ENCODE results near the gene UIMC1. TPM values are rescaled to one million over a fixed set of nuclear protein-coding genes. Genes with fewer than 3 reads are reported as not detected.
A peak's percentile ranks its signal among the peaks of the same experiment; 100 is the strongest.

The UIMC1 gene
- total RNA-seq, 6 experiments from 2014 or later: 8.4 to 15.6 (median 13.0) TPM

DNA sequence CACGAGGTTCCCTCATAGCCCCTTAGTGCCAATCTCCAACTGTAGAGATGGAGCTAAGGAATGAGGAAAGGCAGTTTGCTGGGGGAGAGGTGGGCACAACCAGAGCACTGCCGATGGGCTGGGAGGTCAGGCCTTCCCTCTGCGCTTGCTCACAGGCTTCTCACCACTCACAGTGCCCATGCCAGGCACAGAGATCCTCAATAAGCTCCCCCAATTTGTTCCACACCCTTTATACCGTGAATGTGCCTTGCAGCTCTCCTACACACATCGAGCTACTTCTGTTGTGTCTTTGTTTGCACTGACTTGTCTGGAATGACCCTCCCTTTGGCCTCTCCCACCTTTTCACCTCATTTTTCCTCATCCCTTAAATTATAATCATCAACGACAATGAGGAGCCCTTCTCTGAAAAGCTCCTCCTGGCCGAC, 105.8 kb downstream of the UIMC1 start:
- peak in 1 of 3 donors; percentile 39 for DNase-seq

DNA sequence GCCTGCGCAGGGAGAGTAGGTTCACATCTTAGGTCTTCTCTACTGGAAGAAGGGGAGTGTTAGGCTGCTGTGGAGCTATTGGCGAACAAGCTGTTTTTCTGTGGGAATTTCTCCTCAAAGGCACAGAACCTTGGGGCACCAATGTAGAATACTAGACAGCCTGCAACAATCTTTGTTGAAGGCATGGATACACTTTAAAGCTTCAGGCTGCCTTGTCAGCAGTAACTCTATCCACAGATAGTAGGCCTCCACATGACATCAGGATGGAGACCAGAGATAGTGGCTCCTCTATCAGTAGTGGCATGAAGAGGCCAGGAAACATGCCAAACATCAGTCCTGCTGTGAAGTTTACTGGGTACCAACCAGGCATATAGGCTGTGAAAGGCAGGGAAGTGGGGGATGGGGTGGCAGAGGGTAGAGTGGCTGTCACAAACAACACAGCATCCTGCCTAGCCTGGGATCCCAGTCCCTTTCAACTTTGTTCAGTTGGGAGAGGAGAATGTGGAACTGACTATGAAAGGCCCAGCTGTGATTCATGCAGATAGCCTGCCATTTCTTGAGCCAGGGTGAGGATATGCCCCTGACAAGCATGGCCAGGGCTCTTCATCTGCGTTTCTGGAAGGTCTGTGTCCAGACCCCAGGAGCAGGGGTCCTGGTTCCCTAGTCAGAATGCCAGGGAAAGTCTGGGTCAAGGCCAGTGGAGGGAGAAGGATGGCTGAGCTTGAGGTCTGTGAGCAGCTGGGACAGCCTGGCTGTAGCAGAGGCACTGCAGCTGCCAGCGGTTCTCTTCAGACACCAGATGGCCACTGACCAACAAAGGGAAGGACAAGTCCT, 106.4 kb downstream of the UIMC1 start:
- DNase-seq: peak in 1 of 3 donors; percentile 40

More for the DNA sequence above, 105.8 kb downstream of the UIMC1 start:
- no peaks in the 10 kb centered on the region for H3K4me1 ChIP-seq
- H3K27me3 ChIP-seq: no peaks in the 10 kb centered on the region
- no peaks in the 10 kb centered on the region for H3K9me3 ChIP-seq
- TF ChIP-seq, protein P1, sequence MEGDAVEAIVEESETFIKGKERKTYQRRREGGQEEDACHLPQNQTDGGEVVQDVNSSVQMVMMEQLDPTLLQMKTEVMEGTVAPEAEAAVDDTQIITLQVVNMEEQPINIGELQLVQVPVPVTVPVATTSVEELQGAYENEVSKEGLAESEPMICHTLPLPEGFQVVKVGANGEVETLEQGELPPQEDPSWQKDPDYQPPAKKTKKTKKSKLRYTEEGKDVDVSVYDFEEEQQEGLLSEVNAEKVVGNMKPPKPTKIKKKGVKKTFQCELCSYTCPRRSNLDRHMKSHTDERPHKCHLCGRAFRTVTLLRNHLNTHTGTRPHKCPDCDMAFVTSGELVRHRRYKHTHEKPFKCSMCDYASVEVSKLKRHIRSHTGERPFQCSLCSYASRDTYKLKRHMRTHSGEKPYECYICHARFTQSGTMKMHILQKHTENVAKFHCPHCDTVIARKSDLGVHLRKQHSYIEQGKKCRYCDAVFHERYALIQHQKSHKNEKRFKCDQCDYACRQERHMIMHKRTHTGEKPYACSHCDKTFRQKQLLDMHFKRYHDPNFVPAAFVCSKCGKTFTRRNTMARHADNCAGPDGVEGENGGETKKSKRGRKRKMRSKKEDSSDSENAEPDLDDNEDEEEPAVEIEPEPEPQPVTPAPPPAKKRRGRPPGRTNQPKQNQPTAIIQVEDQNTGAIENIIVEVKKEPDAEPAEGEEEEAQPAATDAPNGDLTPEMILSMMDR (IDR thresholded peaks at IDR 0.05): no peak
- WGBS (ENCODE audit: insufficient coverage, low coverage, low lambda C conversion rate, missing lambda C conversion rate): 62% methylated on average over 2 of the region's 7 CpGs
- no peak overlapping the region for H3K4me3 ChIP-seq
- peaks cover 0 to 22% (median 10%) of the 10 kb centered on the region in 4 donors for H3K36me3 ChIP-seq
- peak in 1 of 4 donors; percentile 3 for ATAC-seq
- no peak overlapping the region for H3K27ac ChIP-seq
- intact Hi-C loops (cut with DNase I): no loop called here

DNA sequence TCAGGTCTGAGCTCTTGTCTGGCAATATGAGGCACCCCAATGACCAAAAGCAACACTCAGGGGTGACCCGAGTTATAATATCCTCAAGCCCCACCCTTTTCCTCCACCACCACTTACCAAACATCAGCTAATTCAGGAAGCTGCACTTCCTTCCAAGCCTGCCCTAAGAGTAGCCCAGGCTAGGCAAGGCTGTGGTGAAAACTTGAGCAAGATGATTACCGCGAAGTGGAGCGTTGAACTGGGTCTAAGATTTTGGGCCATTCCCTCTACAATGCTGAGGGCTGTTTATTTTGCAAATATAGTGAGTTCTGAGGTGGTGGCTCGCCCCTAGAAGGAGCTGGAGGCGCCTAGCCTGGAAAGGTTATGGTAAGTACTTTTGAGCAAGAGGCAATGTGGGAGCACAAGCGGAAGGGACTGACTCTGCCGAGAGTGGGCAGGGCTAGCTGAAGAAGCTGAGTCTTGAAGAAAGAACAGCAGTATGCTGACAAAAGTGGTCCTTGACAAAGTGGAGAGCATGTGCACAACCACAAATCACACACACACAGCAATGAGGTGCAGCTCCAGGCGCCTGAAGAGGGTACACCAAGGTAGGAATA, 107.2 kb downstream of the UIMC1 start, which contains the start of gene HK3:
TSS of gene HK3 (minus strand) at position 51 of the 596 bp plus-strand sequence. CDS start 3,187 bp downstream, outside the sequence.
- no peak for TF ChIP-seq POLR2A (IDR thresholded peaks at IDR 0.05)
- TF ChIP-seq, protein P1 (IDR thresholded peaks at IDR 0.05): no peak
- peak; percentile 50 to 68 (median 54) for ATAC-seq
- WGBS (ENCODE audit: insufficient coverage, low coverage, low lambda C conversion rate, missing lambda C conversion rate): 61% methylated on average over 8 of the region's 9 CpGs
- Histone ChIP-seq H3K36me3 (peaks cover 0 to 8% (median 4%) of the 10 kb centered on the region in 4 donors), H3K27ac (peak within 1 kb of the TSS in 1 of 3 donors; percentile 24), H3K9me3 (no peaks in the 10 kb centered on the region), H3K27me3 (no peaks in the 10 kb centered on the region), H3K4me1 (no peaks in the 10 kb centered on the region), H3K4me3 (peak within 1 kb of the TSS in 2 of 3 donors; percentile 17 to 22)
- intact Hi-C loops (cut with DNase I): no loop called here
- peak in 2 of 3 donors; percentile 45 to 51 for DNase-seq

More for the DNA sequence above, 106.4 kb downstream of the UIMC1 start:
- ATAC-seq: peak in 1 of 4 donors; percentile 9
- 92% methylated on average over 2 of the region's 4 CpGs for WGBS (ENCODE audit: insufficient coverage, low coverage, low lambda C conversion rate, missing lambda C conversion rate)
- intact Hi-C loops (cut with DNase I): no loop called here
- no peak overlapping the region for H3K4me3 ChIP-seq
- no peaks in the 10 kb centered on the region for H3K4me1 ChIP-seq
- TF ChIP-seq, protein P1 (IDR thresholded peaks at IDR 0.05): no peak
- peaks cover 0 to 16% (median 7%) of the 10 kb centered on the region in 4 donors for H3K36me3 ChIP-seq
- H3K27ac ChIP-seq: no peak overlapping the region
- no peaks in the 10 kb centered on the region for H3K27me3 ChIP-seq
- no peaks in the 10 kb centered on the region for H3K9me3 ChIP-seq

DNA sequence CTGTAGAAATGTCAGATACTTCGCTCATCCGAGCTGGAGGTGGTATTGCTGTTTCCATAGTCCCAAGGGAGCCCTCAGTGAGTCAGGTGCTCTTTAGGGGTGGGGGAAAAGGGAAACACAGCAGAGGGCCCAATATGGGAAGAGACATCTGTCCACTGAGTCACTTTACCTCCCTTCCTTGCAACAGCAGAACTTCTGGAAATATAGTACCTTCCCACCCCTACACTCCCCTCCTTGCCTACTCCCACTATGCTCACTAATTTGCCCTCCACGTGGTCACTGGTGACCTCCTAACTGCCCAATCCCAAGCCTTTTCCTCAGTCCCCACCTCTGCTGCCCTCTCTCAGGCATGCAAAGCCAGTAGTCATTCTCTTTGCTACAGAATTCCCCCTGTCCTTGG, 109.3 kb downstream of the UIMC1 start:
- no peaks in the 10 kb centered on the region for H3K4me1 ChIP-seq
- intact Hi-C loops (cut with DNase I): no loop called here
- TF ChIP-seq, protein P1 (IDR thresholded peaks at IDR 0.05): no peak
- no peak for TF ChIP-seq POLR2A (IDR thresholded peaks at IDR 0.05)
- WGBS (ENCODE audit: insufficient coverage, low coverage, low lambda C conversion rate, missing lambda C conversion rate): 43% methylated on average over 3 of the region's 3 CpGs
- no peaks in the 10 kb centered on the region for H3K36me3 ChIP-seq
- ATAC-seq (no peak), DNase-seq (peak in 1 of 3 donors; percentile 12)
- H3K27me3 ChIP-seq: no peaks in the 10 kb centered on the region
- no peak overlapping the region for H3K4me3 ChIP-seq
- H3K27ac ChIP-seq: no peak overlapping the region
- H3K9me3 ChIP-seq: no peaks in the 10 kb centered on the region

Measured in right lobe of liver (tissue), 6 donors.